GM18505 (cell line): Measurements from ENCODE around the gene PTPRM.

ENCODE experiments used
- ATAC-seq: cut with Tn5 transposase; IDR thresholded peaks from one replicate; pipeline ENCODE4 v1.9.1; 2021; ENCODE audit not compliant: unreplicated experiment
- POLR2A ChIP-seq: IDR thresholded peaks from 4 replicates; pipeline ENCODE4 v1.6.1; 2011; ENCODE audit warnings: borderline replicate concordance; ENCODE audit not compliant: insufficient read depth, insufficient read length; ENCODE audit errors: extremely low read depth

PTPRM gene

GRCh38 chr18:7809978-7810377, 242.9 kb downstream of the PTPRM start:
- TF ChIP-seq POLR2A, result no peak
- no peak for ATAC-seq

DNA sequence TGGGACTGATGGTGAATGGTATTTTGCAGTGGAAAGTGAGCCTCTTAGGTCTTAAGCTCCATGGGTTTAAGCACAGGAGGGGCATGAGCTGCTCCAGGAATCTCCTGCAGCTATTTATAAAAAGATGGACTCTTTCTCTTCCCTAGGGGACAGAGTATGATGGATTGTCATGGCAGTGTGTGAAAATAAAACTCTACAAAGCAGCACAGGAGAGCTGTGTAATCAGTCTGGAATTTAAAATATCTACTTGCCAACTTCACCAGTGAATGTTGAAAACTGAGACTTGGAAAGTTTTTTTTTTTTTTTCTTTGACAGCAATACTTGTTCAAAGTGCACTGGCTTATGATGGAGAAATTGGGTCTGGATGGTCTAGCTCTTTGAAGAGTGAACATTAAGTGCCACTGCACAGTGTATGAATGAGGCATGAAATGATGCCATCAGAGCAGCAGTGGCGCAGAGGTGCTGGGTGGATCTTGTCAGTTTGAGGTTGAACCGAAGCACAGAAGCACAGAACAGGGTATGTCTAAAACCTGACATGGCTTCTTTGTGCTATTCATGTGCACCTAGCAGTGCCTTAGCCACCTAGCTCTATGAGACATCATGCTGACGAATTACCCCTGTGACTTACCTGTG, 245.4 kb downstream of the PTPRM start:
- no peak for ATAC-seq
- no peak for TF ChIP-seq POLR2A

- no peak for ATAC-seq
- TF ChIP-seq POLR2A, result no peak
Observed at GRCh38 chr18:7813131-7813530, 246.0 kb downstream of the PTPRM start.

DNA sequence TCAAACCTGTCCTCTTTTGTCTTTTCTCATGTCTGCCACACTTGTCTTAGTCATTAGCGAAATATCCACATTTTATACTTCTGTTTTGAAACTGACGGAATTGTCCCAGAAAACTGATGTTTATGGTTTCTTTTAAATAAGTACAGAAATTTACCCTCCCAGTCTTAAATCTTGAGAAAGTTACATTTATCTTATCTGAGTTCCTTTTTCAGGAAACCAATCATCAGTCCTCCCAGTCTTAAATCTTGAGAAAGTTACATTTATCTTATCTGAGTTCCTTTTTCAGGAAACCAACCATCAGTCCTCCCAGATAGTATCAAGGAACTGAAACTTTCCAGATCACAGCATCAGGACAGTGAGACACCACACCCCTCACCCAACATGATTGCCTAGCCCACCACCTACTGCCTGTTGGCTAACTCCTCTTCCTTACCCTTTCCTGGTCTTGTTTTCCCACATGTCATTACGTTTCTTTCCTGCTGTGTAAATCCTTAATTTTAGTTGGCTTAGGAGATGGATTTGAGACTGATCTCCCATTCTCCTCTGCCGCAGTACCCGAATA, 247.7 kb downstream of the PTPRM start:
- no peak for TF ChIP-seq POLR2A
- no peak for ATAC-seq

GRCh38 chr18:7815787-7816186, 248.7 kb downstream of the PTPRM start:
- TF ChIP-seq POLR2A, result no peak
- no peak for ATAC-seq

GRCh38 chr18:7817575-7818230, 250.6 kb downstream of the PTPRM start:
- ATAC-seq, result no peak
- TF ChIP-seq POLR2A, result no peak

GRCh38 chr18:7821784-7822183, 254.7 kb downstream of the PTPRM start:
- no peak for TF ChIP-seq POLR2A
- no peak for ATAC-seq

DNA sequence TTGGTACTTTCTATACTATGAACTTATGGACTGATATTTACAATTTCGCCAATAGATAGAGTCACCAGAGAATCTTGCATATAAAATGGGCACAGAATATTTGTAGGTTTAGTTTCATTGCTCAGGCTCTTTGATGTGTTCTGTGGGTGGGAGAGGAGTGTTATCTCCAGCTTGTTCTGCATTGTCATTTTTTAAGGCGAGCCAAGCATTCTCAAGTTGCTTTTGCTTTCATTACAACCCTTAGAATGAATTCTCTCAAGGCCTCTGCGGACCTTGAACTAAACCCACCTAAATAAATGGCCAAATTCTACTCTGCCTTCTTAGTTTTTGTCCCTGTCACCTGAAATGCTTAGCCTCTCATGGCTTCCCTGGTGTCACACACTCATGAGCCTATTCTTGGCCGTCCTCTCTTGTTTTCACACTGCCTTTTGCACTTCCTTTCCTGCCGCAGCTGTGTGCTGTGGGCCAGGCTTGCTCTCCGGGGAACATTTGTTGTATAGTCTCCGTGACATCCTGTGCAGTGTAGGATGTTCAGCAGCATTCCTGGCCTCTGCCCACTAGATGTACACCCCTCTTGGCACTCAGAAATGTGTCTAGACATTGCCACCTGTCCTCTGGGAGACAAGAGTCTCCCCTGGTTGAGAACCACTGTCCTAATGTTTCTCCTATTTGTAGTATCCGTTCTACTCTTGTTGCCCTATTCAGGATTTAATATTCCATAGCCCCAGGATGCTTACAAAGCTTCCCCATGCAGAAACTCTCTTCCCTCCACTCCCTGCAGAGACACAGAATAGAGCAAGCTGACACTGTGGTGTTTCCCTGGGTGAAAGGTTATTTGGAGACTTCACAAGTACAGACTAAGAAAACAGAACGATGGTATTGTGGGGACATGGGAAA, 255.6 kb downstream of the PTPRM start:
- ATAC-seq, result no peak
- no peak for TF ChIP-seq POLR2A

DNA sequence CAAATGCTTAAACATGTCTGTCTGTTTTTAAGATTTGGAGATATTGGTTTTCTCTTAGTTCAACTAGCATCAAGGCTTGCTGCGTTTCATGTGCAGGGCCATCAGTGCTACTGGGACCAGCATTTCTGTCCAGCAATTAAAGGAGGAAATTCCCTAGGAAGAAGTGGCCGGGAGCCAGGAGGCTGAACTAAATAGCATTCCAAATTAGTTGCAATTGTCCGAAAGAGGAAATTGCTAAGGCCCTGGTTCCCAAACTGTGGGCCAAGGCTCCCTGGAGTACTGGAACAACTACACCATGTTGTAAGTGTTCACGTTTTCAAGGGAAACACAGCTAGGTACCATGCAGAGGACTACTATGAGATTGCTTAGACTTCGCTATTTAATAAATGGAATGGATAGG, 257.9 kb downstream of the PTPRM start:
- ATAC-seq, result no peak
- no peak for TF ChIP-seq POLR2A

DNA sequence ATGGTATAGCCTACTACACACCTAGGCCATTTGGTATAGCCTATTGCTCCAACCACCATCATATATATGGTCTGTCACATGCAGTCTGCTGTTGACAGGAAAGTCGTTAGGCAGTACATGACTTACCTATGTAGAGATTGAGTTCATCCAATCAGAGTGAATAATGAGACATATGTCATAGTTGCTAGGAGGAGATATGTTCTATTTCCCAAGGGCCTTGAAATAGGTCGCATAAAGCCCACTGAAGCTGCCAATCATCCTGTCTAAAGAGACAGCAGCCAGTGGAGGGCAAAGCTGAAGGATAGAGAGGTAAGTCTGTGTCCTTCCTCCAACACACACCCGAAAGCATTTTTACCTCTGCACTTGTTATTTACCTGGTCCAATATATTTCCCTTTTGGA, 263.4 kb downstream of the PTPRM start:
- ATAC-seq, result peak; percentile 71
- TF ChIP-seq POLR2A, result no peak

DNA sequence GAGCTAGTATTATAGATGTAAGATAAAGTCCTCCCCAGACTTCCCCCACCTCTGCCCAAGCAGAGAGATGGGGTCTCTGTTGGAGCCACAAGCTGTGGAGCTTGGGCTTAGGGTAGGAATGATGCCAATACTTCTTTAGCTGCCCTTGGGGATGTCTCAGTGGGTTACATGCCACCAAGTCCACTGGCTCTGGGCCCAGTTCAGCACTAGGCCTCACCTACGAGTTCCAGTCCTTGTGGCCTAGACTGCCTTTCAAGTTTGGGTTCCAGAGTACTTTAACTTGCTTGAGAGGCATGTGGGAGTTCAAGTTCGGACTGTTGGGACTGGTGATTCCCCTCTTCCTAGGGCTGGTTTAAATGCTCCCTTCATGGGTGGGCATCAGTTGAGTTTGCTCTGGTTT, 272.4 kb downstream of the PTPRM start:
- no peak for ATAC-seq
- no peak for TF ChIP-seq POLR2A

DNA sequence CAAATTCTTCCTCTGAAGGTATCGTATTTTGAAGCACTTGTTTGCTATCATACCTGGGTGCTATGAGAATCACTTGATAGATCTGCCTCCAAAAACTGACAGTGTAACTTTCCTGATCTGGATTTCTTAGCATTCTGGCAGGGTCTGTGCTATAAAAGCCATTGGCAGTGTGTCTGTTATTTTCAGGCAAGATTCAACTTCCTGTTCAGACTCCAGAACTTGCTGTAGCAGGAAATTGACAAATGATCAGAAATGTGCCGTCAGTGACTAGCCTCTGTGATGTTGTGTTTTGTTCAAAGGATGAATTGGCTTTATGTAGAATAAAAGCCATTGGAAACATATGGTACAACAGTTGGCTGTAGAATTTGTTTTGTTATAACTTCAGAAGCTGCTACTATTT, 273.3 kb downstream of the PTPRM start:
- ATAC-seq, result no peak
- no peak for TF ChIP-seq POLR2A

DNA sequence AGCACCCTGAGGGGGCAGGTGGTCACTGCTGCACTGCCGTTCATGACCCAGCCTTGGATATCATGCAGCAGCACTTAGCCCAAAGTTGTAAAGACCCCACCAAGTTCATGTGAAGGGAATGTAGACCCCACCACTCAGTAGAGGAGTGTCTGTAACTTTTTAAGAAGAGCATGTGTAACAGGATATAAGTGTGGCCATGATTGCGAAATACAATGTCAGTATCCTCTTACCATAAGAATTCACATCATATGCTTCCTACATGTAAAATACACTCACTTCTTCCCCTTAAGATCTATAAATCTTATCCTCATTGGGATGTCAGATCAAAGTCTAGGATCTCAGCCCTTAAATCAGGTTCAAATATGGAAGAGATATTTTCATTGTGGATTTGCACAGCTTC, 276.9 kb downstream of the PTPRM start:
- no peak for TF ChIP-seq POLR2A
- no peak for ATAC-seq
